Astrocyte (in vitro differentiated cells and primary cell): ENCODE data around the gene HSD3B7. TPM values are rescaled to one million over a fixed set of nuclear protein-coding genes. Genes with fewer than 3 reads are reported as not detected.

Experiments
- DNase-seq: peaks from one replicate; pipeline ENCODE4 v3.0.0-alpha.2; 2010; ENCODE audit warnings: low read depth
- FAIRE-seq: peaks from 2 replicates; lab custom pipeline; 2011; peaks lifted over from hg19 to GRCh38; lab: Jason Lieb, UNC
- H2AFZ ChIP-seq: 2 replicates; pipeline ENCODE4 v1.6.0; 2012; ENCODE audit warnings: low read depth, low read length, inconsistent platforms
- H3K27ac ChIP-seq: 2 replicates; pipeline ENCODE4 v1.5.1; 2011; ENCODE audit warnings: low read depth, low read length, inconsistent platforms
- H3K27me3 ChIP-seq: 2 replicates; pipeline ENCODE4 v1.6.0; 2011; ENCODE audit warnings: low read length, inconsistent platforms; ENCODE audit not compliant: insufficient read depth
- H3K36me3 ChIP-seq: 2 replicates; pipeline ENCODE4 v1.5.1; 2011; ENCODE audit warnings: low read length, inconsistent platforms; ENCODE audit not compliant: insufficient read depth
- H3K4me1 ChIP-seq: 2 replicates; pipeline ENCODE4 v1.5.1; 2011; ENCODE audit warnings: low read length, inconsistent platforms; ENCODE audit not compliant: insufficient read depth
- H3K4me2 ChIP-seq: 2 replicates; pipeline ENCODE4 v1.6.0; 2012; ENCODE audit warnings: low read length, inconsistent platforms
- H3K4me3 ChIP-seq: 2 replicates; pipeline ENCODE4 v1.5.1; 2011; ENCODE audit warnings: low read depth, mild to moderate bottlenecking, low read length, inconsistent platforms; ENCODE audit not compliant: insufficient read depth
- H3K79me2 ChIP-seq: 2 replicates; pipeline ENCODE4 v1.6.0; 2012; ENCODE audit warnings: mild to moderate bottlenecking, low read length, inconsistent platforms; ENCODE audit not compliant: insufficient read depth
- H3K9ac ChIP-seq: 2 replicates; pipeline ENCODE4 v1.6.0; 2012; ENCODE audit warnings: mild to moderate bottlenecking, low read length, inconsistent platforms
- H3K9me3 ChIP-seq: 2 replicates; pipeline ENCODE4 v1.5.1; 2012; ENCODE audit warnings: low read depth, mild to moderate bottlenecking, low read length, inconsistent platforms; ENCODE audit not compliant: insufficient read depth
- H4K20me1 ChIP-seq: 2 replicates; pipeline ENCODE4 v1.6.0; 2012; ENCODE audit warnings: low read length, inconsistent platforms; ENCODE audit not compliant: insufficient read depth
- H3K27ac Mint-ChIP-seq: one replicate; pipeline ENCODE4 v1.8.0; 2021; ENCODE audit warnings: mild to moderate bottlenecking, mixed read lengths; ENCODE audit not compliant: unreplicated experiment
- H3K27me3 Mint-ChIP-seq: one replicate; pipeline ENCODE4 v1.8.0; 2021; ENCODE audit warnings: low read depth, mixed read lengths; ENCODE audit not compliant: unreplicated experiment
- H3K36me3 Mint-ChIP-seq: one replicate; pipeline ENCODE4 v1.8.0; 2021; ENCODE audit warnings: low read depth, mixed read lengths; ENCODE audit not compliant: unreplicated experiment
- H3K4me1 Mint-ChIP-seq: one replicate; pipeline ENCODE4 v1.8.0; 2021; ENCODE audit warnings: low read depth, mixed read lengths; ENCODE audit not compliant: unreplicated experiment
- H3K4me3 Mint-ChIP-seq: one replicate; pipeline ENCODE4 v1.8.0; 2021; ENCODE audit warnings: mild to moderate bottlenecking, moderate library complexity, mixed read lengths; ENCODE audit not compliant: unreplicated experiment
- H3K9me3 Mint-ChIP-seq: one replicate; pipeline ENCODE4 v1.8.0; 2021; ENCODE audit warnings: mild to moderate bottlenecking, mixed read lengths; ENCODE audit not compliant: unreplicated experiment
- EZH2 ChIP-seq: IDR thresholded peaks from 2 replicates; pipeline ENCODE4 v1.6.1; 2012; ENCODE audit warnings: mild to moderate bottlenecking, low read length, inconsistent platforms; ENCODE audit not compliant: insufficient read depth
- total RNA-seq: library from RNA; stranded (reverse); gene quantifications from 2 replicates; pipeline ENCODE4 v1.2.1, GENCODE V29; 2021
- TF ChIP-seq, protein P1 (sequence below): IDR thresholded peaks from 2 replicates; pipeline ENCODE4 v1.5.1; 2011; ENCODE audit warnings: low read depth, mild to moderate bottlenecking, inconsistent platforms, low read length, moderate library complexity; ENCODE audit not compliant: insufficient read depth

HSD3B7 gene
- total RNA-seq, 1 donor from 2014 or later = 8.3 TPM

DNA sequence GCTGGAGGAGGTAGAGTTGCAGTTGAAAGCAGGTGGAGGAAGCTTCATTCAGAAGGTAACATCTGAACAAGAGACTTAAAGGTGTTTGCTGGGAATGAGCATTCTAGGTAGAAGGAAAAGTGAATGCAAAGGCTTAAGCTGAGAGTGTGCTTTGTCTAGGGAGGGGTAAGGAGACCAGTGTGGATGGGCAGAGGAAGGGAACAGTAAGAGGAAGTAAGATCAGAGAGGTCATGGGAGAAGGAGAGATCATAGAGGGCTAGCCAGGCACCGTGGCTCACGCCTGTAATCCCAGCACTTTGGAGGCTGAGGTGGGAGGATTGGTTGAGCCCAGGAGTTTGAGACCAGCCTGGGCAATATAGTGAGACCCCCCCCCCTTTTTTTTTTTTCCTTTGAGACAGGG lies 51.7 kb downstream of the HSD3B7 start:
- no peak for DNase-seq
- Mint-ChIP-seq H3K27ac (no peak overlapping the region), H3K36me3 (peaks cover 20% of the 10 kb centered on the region), H3K4me1 (peaks cover 16% of the 10 kb centered on the region), H3K27me3 (no peaks in the 10 kb centered on the region), H3K9me3 (no peaks in the 10 kb centered on the region), H3K4me3 (no peak overlapping the region)
- peaks cover 12% of the 10 kb centered on the region for H3K4me1 ChIP-seq
- no peak for TF ChIP-seq EZH2
- TF ChIP-seq, protein P1, sequence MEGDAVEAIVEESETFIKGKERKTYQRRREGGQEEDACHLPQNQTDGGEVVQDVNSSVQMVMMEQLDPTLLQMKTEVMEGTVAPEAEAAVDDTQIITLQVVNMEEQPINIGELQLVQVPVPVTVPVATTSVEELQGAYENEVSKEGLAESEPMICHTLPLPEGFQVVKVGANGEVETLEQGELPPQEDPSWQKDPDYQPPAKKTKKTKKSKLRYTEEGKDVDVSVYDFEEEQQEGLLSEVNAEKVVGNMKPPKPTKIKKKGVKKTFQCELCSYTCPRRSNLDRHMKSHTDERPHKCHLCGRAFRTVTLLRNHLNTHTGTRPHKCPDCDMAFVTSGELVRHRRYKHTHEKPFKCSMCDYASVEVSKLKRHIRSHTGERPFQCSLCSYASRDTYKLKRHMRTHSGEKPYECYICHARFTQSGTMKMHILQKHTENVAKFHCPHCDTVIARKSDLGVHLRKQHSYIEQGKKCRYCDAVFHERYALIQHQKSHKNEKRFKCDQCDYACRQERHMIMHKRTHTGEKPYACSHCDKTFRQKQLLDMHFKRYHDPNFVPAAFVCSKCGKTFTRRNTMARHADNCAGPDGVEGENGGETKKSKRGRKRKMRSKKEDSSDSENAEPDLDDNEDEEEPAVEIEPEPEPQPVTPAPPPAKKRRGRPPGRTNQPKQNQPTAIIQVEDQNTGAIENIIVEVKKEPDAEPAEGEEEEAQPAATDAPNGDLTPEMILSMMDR = no peak
- H4K20me1 ChIP-seq = peaks cover 19% of the 10 kb centered on the region
- no peak overlapping the region for H3K9ac ChIP-seq
- no peak overlapping the region for H2AFZ ChIP-seq
- no peaks in the 10 kb centered on the region for H3K9me3 ChIP-seq
- no peak for FAIRE-seq
- H3K27ac ChIP-seq = no peak overlapping the region
- H3K79me2 ChIP-seq = peaks cover 24% of the 10 kb centered on the region
- H3K4me3 ChIP-seq = no peak overlapping the region
- no peaks in the 10 kb centered on the region for H3K27me3 ChIP-seq
- peaks cover 10% of the 10 kb centered on the region for H3K36me3 ChIP-seq
- H3K4me2 ChIP-seq = no peak overlapping the region

Other genes with a start within 250 kb of the HSD3B7 start
- 31.1 and 34.2 TPM in 2 replicates for gene PHKG2, start 236.8 kb upstream of the HSD3B7 start, total RNA-seq
- gene CFAP119, start 223.1 kb upstream of the HSD3B7 start, total RNA-seq = 4.0 and 4.1 TPM in 2 replicates
- gene RNF40, start 222.9 kb upstream of the HSD3B7 start, total RNA-seq = 85.4 and 94.6 TPM in 2 replicates
- 17.4 and 17.6 TPM in 2 replicates for gene ZNF629, start 198.0 kb upstream of the HSD3B7 start, total RNA-seq
- 37.7 and 40.7 TPM in 2 replicates for gene BCL7C, start 91.1 kb upstream of the HSD3B7 start, total RNA-seq
- gene CTF1, start 88.6 kb upstream of the HSD3B7 start, total RNA-seq = 5.2 and 5.9 TPM in 2 replicates
- gene FBXL19, start 61.6 kb upstream of the HSD3B7 start, total RNA-seq = 42.3 and 42.5 TPM in 2 replicates
- gene ORAI3, start 36.1 kb upstream of the HSD3B7 start, total RNA-seq = 21.1 and 22.6 TPM in 2 replicates
- 15.4 and 18.7 TPM in 2 replicates for gene SETD1A, start 27.5 kb upstream of the HSD3B7 start, total RNA-seq
- 10.7 and 11.0 TPM in 2 replicates for gene STX1B, start 25.4 kb downstream of the HSD3B7 start, total RNA-seq
- 54.9 and 56.0 TPM in 2 replicates for gene STX4, start 48.4 kb downstream of the HSD3B7 start, total RNA-seq
- 18.6 and 21.6 TPM in 2 replicates for gene ZNF668, start 89.0 kb downstream of the HSD3B7 start, total RNA-seq
- 16.5 and 17.2 TPM in 2 replicates for gene ZNF646, start 89.2 kb downstream of the HSD3B7 start, total RNA-seq
- 3.4 and 7.1 TPM in 2 replicates for gene PRSS53, start 103.7 kb downstream of the HSD3B7 start, total RNA-seq
- 133 and 156 TPM in 2 replicates for gene VKORC1, start 109.6 kb downstream of the HSD3B7 start, total RNA-seq
- 44.9 and 47.7 TPM in 2 replicates for gene BCKDK, start 123.2 kb downstream of the HSD3B7 start, total RNA-seq
- gene KAT8, start 132.5 kb downstream of the HSD3B7 start, total RNA-seq = 27.3 and 33.5 TPM in 2 replicates
- gene PRSS8, start 150.5 kb downstream of the HSD3B7 start, total RNA-seq = 3.9 and 9.5 TPM in 2 replicates
- gene PRSS36, start 164.9 kb downstream of the HSD3B7 start, total RNA-seq = 0.19 and 0.41 TPM in 2 replicates
- gene FUS, start 194.9 kb downstream of the HSD3B7 start, total RNA-seq = 250 and 309 TPM in 2 replicates
- gene PYCARD, start 217.6 kb downstream of the HSD3B7 start, total RNA-seq = 7.3 and 9.0 TPM in 2 replicates
- not detected in 2 replicates for gene TRIM72, start 228.9 kb downstream of the HSD3B7 start, total RNA-seq
- gene PYDC1, start 231.9 kb downstream of the HSD3B7 start, total RNA-seq = not detected in 2 replicates